Naive thymus-derived CD8-positive, alpha-beta T cell (primary cell): Measurements from ENCODE around the gene DHRS1. TPM values are rescaled to one million over a fixed set of nuclear protein-coding genes. Genes with fewer than 3 reads are reported as not detected.

Experiments used
- ATAC-seq, 2 donors: fragments of 150-1000 bp; cut with Tn5 transposase in 1 of 2; sonication (Bioruptor Pico), chemical (Tn5 transposase) in 1 of 2; 1 replicate in 1 of 2; 2 replicates in 1 of 2; pipeline ENCODE4 v1.10.0; 2021; ENCODE audit warnings: mild to moderate bottlenecking in 2 of 2, moderate library complexity in 2 of 2
- POLR2A ChIA-PET: fragments of 350-600 bp; sonication (Branson Sonifier 250); formaldehyde crosslinking; loops from one replicate; lab custom pipeline; 2021; ENCODE audit warnings: antibody characterized with exemption; lab: Charles Lee
- DNase-seq, 10 donors: peaks; one replicate each; pipeline versions ENCODE4 v3.0.0 to v3.0.0-alpha.2; 2020 to 2022
- H3K27ac Mint-ChIP-seq, 10 donors: one replicate each; pipeline ENCODE4 v1.8.0; 2020 to 2022; ENCODE audit warnings: mild to moderate bottlenecking in 10 of 10, mixed read lengths in 10 of 10, moderate library complexity in 4 of 10, inconsistent platforms in 1 of 10
- H3K27me3 Mint-ChIP-seq, 5 donors: one replicate each; pipeline ENCODE4 v1.8.0; 2021 to 2022; ENCODE audit warnings: mixed read lengths in 5 of 5
- H3K36me3 Mint-ChIP-seq, 3 donors: one replicate each; pipeline ENCODE4 v1.8.0; 2020 to 2022; ENCODE audit warnings: mixed read lengths in 3 of 3, mild to moderate bottlenecking in 2 of 3, inconsistent platforms in 1 of 3
- H3K4me1 Mint-ChIP-seq, 4 donors: one replicate each; pipeline ENCODE4 v1.8.0; 2021 to 2022; ENCODE audit warnings: mixed read lengths in 4 of 4
- H3K4me3 Mint-ChIP-seq, 10 donors: one replicate each; pipeline ENCODE4 v1.8.0; 2020 to 2022; ENCODE audit warnings: mild to moderate bottlenecking in 10 of 10, mixed read lengths in 10 of 10, moderate library complexity in 6 of 10, inconsistent platforms in 1 of 10
- H3K9me3 Mint-ChIP-seq, 9 donors: one replicate each; pipeline ENCODE4 v1.8.0; 2020 to 2022; ENCODE audit warnings: mixed read lengths in 9 of 9, mild to moderate bottlenecking in 3 of 9, inconsistent platforms in 1 of 9, moderate library complexity in 1 of 9
- polyA plus RNA-seq, 3 donors: library from polyadenylated mRNA; unstranded; fragments of 300-500 nt; fragmentation: Illumina TruSeq; gene quantifications; one replicate each; pipeline ENCODE4 v1.2.3, GENCODE V29; 2021
- total RNA-seq, 8 experiments: library from RNA in 2 of 8; stranded (reverse) in 2 of 8; gene quantifications; one replicate each; pipeline ENCODE4 v1.2.3 and lab custom pipeline; 2021 to 2026

The DHRS1 gene
- total and polyA plus RNA-seq, 5 experiments from 2014 or later: 19.6 to 34.2 (median 22.4) TPM

DNA sequence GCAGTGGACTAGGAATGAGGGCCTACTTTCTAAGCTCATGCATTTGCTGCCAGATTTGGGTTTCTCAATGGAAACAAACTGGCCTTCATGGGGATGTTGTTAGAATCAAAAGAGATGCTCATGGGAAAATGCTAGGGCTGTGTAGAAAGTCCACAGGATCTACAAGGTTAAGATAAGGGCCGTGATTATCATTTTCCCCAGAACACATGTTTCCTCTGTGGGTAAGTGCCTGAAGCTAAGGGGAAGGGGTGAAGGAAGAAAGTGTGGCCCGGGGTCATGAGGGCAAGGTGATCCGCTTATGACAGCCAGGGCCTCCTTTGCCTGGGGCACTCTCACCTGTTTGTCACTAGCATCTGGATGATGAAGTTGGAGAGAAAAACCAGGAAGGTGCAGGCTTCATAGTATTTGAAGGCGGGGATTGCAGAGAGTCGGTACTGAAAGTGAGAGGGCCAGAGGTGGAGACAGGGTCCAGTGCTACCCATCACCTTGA, 25.5 kb upstream of the DHRS1 start:
- Mint-ChIP-seq H3K36me3 (no peaks in the 10 kb centered on the region), H3K27me3 (peaks cover 2 to 39% (median 3%) of the 10 kb centered on the region in 5 donors), H3K27ac (no peak overlapping the region), H3K4me3 (no peak overlapping the region), H3K9me3 (no peaks in the 10 kb centered on the region), H3K4me1 (peaks cover 10 to 36% (median 19%) of the 10 kb centered on the region in 4 donors)
- DNase-seq (no peak), ATAC-seq (no peak)
- POLR2A ChIA-PET: interaction anchor here (1.3 kb wide), 1 partner anchor 14 kb away, joined by 3 read pairs; the partner anchor contains the start of gene LTB4R

- H3K36me3 Mint-ChIP-seq: no peaks in the 10 kb centered on the region
- H3K27ac Mint-ChIP-seq: no peak overlapping the region
- peaks cover 2 to 28% (median 3%) of the 10 kb centered on the region in 5 donors for H3K27me3 Mint-ChIP-seq
- ATAC-seq (no peak), DNase-seq (no peak)
- H3K4me1 Mint-ChIP-seq: peaks cover 10 to 25% (median 16%) of the 10 kb centered on the region in 4 donors
- no peak overlapping the region for H3K4me3 Mint-ChIP-seq
- POLR2A ChIA-PET: interaction anchor here (1.3 kb wide), 1 partner anchor 13 kb away, joined by 3 read pairs; the partner anchor contains the start of gene LTB4R
- H3K9me3 Mint-ChIP-seq: no peaks in the 10 kb centered on the region
Observed at GRCh38 chr14:24324024-24324423, 24.4 kb upstream of the DHRS1 start.

DNA sequence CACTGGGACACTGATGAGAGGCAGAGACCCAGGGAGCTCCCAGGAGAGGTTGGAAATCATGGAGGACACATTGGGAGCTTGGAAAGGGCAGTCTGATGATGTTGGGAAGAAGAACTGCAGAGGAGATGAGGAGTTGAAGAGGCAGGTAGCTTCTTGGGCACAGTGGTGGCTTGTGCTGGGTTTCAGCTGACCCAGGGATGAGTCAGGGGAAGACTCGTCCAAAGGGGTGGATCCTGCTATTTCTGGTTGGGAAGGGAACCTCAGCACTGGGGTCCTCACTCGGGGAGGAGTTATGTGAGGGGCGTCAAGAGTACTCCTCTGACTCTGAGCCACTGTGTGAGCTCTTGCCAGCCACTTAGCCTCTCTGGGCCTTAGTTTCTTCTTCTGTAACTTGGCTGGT, 23.8 kb upstream of the DHRS1 start:
- POLR2A ChIA-PET: no interaction called here
- ATAC-seq (no peak), DNase-seq (no peak)
- Mint-ChIP-seq H3K27me3 (peaks cover 0 to 21% (median 2%) of the 10 kb centered on the region in 5 donors), H3K4me3 (peak overlapping the region in 1 of 10 donors; percentile 55), H3K9me3 (no peaks in the 10 kb centered on the region), H3K36me3 (no peaks in the 10 kb centered on the region), H3K4me1 (peaks cover 10 to 18% (median 11%) of the 10 kb centered on the region in 4 donors), H3K27ac (peak overlapping the region in 1 of 10 donors; percentile 52)

GRCh38 chr14:24322672-24323071, 23.1 kb upstream of the DHRS1 start:
- peak overlapping the region in 3 of 10 donors; percentile 26 to 52 (median 46) for H3K27ac Mint-ChIP-seq
- peaks cover 8 to 14% (median 10%) of the 10 kb centered on the region in 4 donors for H3K4me1 Mint-ChIP-seq
- no peaks in the 10 kb centered on the region for H3K9me3 Mint-ChIP-seq
- ATAC-seq: no peak
- H3K27me3 Mint-ChIP-seq: peaks cover 0 to 19% (median 2%) of the 10 kb centered on the region in 5 donors
- no peaks in the 10 kb centered on the region for H3K36me3 Mint-ChIP-seq
- POLR2A ChIA-PET: no interaction called here
- no peak for DNase-seq
- H3K4me3 Mint-ChIP-seq: no peak overlapping the region

- peaks cover 0 to 19% (median 2%) of the 10 kb centered on the region in 5 donors for H3K27me3 Mint-ChIP-seq
- no peak for DNase-seq
- H3K4me1 Mint-ChIP-seq: peaks cover 0 to 10% (median 2%) of the 10 kb centered on the region in 4 donors
- POLR2A ChIA-PET: interaction anchor here (0.7 to 2.6 kb wide), 3 partner anchors 11 to 106 kb away, joined by 3 to 10 read pairs (median 3); partner anchors contain the start of genes LTB4R, LTB4R2 and MDP1
- no peak for ATAC-seq
- no peaks in the 10 kb centered on the region for H3K9me3 Mint-ChIP-seq
- no peak overlapping the region for H3K4me3 Mint-ChIP-seq
- H3K36me3 Mint-ChIP-seq: no peaks in the 10 kb centered on the region
- H3K27ac Mint-ChIP-seq: peak overlapping the region in 1 of 10 donors; percentile 46
Observed at GRCh38 chr14:24321212-24321975, 21.8 kb upstream of the DHRS1 start.

GRCh38 chr14:24317141-24317928, 17.8 kb upstream of the DHRS1 start:
- H3K4me1 Mint-ChIP-seq: peaks cover 25 to 40% (median 34%) of the 10 kb centered on the region in 4 donors
- H3K27me3 Mint-ChIP-seq: peaks cover 0 to 6% (median 0%) of the 10 kb centered on the region in 5 donors
- POLR2A ChIA-PET: interaction anchor here (1.1 kb wide), 1 partner anchor 75 kb away, joined by 4 read pairs; the partner anchor contains the start of gene TINF2
- DNase-seq (peak in 1 of 10 donors; percentile 22), ATAC-seq (no peak)
- no peak overlapping the region for H3K4me3 Mint-ChIP-seq
- H3K36me3 Mint-ChIP-seq: no peaks in the 10 kb centered on the region
- peak overlapping the region in 2 of 10 donors; percentile 16 to 22 for H3K27ac Mint-ChIP-seq
- H3K9me3 Mint-ChIP-seq: no peaks in the 10 kb centered on the region

- no peak for DNase-seq
- no peaks in the 10 kb centered on the region for H3K9me3 Mint-ChIP-seq
- peaks cover 0 to 4% (median 0%) of the 10 kb centered on the region in 5 donors for H3K27me3 Mint-ChIP-seq
- ATAC-seq: no peak
- H3K36me3 Mint-ChIP-seq: no peaks in the 10 kb centered on the region
- no peak overlapping the region for H3K27ac Mint-ChIP-seq
- no peak overlapping the region for H3K4me3 Mint-ChIP-seq
- POLR2A ChIA-PET: no interaction called here
- peaks cover 31 to 47% (median 42%) of the 10 kb centered on the region in 4 donors for H3K4me1 Mint-ChIP-seq
Observed at GRCh38 chr14:24316597-24316950, 17.0 kb upstream of the DHRS1 start.

DNA sequence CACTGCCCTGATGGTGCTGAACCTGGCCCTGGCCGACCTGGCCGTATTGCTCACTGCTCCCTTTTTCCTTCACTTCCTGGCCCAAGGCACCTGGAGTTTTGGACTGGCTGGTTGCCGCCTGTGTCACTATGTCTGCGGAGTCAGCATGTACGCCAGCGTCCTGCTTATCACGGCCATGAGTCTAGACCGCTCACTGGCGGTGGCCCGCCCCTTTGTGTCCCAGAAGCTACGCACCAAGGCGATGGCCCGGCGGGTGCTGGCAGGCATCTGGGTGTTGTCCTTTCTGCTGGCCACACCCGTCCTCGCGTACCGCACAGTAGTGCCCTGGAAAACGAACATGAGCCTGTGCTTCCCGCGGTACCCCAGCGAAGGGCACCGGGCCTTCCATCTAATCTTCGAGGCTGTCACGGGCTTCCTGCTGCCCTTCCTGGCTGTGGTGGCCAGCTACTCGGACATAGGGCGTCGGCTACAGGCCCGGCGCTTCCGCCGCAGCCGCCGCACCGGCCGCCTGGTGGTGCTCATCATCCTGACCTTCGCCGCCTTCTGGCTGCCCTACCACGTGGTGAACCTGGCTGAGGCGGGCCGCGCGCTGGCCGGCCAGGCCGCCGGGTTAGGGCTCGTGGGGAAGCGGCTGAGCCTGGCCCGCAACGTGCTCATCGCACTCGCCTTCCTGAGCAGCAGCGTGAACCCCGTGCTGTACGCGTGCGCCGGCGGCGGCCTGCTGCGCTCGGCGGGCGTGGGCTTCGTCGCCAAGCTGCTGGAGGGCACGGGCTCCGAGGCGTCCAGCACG, 16.4 kb upstream of the DHRS1 start:
- Mint-ChIP-seq H3K4me1 (peaks cover 31 to 47% (median 44%) of the 10 kb centered on the region in 4 donors), H3K36me3 (no peaks in the 10 kb centered on the region), H3K27ac (peak overlapping the region in 4 of 10 donors; percentile 22 to 60 (median 35)), H3K27me3 (peaks cover 0 to 4% (median 0%) of the 10 kb centered on the region in 5 donors), H3K4me3 (peak overlapping the region in 2 of 10 donors; percentile 36 to 62), H3K9me3 (no peaks in the 10 kb centered on the region)
- no peak for ATAC-seq
- peak in 1 of 10 donors; percentile 59 for DNase-seq
- POLR2A ChIA-PET: no interaction called here

DNA sequence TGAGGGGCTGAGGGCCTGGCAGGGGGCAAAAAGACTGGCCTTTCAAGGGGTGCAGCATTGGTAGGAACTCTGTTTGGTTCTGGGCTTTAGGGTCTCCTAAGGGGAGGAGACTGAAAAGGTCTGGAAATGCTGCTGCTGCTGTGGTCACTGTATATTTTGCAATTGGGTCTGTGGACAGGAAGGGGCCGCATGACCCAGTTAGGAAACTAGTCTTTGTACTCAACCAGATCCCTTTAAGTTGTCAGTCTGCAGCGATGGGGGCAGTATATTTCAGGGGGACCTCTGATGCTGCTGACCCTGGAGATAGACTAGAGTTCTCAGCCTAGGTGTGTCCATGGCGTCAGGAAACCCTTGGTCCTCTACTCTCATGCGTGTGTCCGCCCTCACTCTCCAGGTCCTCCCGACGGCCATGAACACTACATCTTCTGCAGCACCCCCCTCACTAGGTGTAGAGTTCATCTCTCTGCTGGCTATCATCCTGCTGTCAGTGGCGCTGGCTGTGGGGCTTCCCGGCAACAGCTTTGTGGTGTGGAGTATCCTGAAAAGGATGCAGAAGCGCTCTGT, 15.7 kb upstream of the DHRS1 start:
- Mint-ChIP-seq H3K9me3 (no peaks in the 10 kb centered on the region), H3K27me3 (peaks cover 0 to 4% (median 0%) of the 10 kb centered on the region in 5 donors), H3K36me3 (no peaks in the 10 kb centered on the region), H3K4me3 (peak overlapping the region in 3 of 10 donors; percentile 26 to 62 (median 44)), H3K4me1 (peaks cover 31 to 49% (median 46%) of the 10 kb centered on the region in 4 donors), H3K27ac (peak overlapping the region in 7 of 10 donors; percentile 18 to 69 (median 48))
- ATAC-seq: no peak
- peak in 1 of 10 donors; percentile 51 for DNase-seq
- POLR2A ChIA-PET: no interaction called here

- H3K36me3 Mint-ChIP-seq: no peaks in the 10 kb centered on the region
- no peaks in the 10 kb centered on the region for H3K9me3 Mint-ChIP-seq
- H3K4me3 Mint-ChIP-seq: peak overlapping the region in 9 of 10 donors; percentile 12 to 87 (median 74)
- ATAC-seq (no peak), DNase-seq (peak in 1 of 10 donors; percentile 30)
- H3K27ac Mint-ChIP-seq: peak overlapping the region; percentile 1 to 89 (median 70)
- POLR2A ChIA-PET: interaction anchor here (1.2 to 8.2 kb wide), 4 partner anchors 14 to 99 kb away, joined by 3 to 67 read pairs (median 5); partner anchors contain the start of genes DHRS1, MDP1, NOP9 and TINF2
- peaks cover 0 to 3% (median 0%) of the 10 kb centered on the region in 5 donors for H3K27me3 Mint-ChIP-seq
- peaks cover 34 to 57% (median 54%) of the 10 kb centered on the region in 4 donors for H3K4me1 Mint-ChIP-seq
Observed at GRCh38 chr14:24314377-24315193, 15.0 kb upstream of the DHRS1 start.
